ENCODE measurements around the gene RELN. TPM values are rescaled to one million over a fixed set of nuclear protein-coding genes. Genes with fewer than 3 reads are reported as not detected.

RELN gene
- total and polyA plus RNA-seq, 5 donors from 2014 or later: not detected

GRCh38 chr7:103547451-103548284 is 441.8 kb downstream of the RELN start:
- Histone ChIP-seq H3K4me3 (ENCODE audit: low read depth, low read length) (no peak overlapping the region), H3K27me3 (ENCODE audit: control insufficient read depth, insufficient read depth, low read length) (peaks cover 2% of the 10 kb centered on the region), H3K27ac (ENCODE audit: insufficient read depth, low read length, poor library complexity, severe bottlenecking) (no peak overlapping the region), H3K4me1 (ENCODE audit: control insufficient read depth, insufficient read depth, low read length, poor library complexity, severe bottlenecking) (no peaks in the 10 kb centered on the region), H3K36me3 (ENCODE audit: control insufficient read depth, insufficient read depth, low read length) (no peaks in the 10 kb centered on the region), H3K9me3 (ENCODE audit: control insufficient read depth in 2 of 2, low read length in 2 of 2) (no peaks in the 10 kb centered on the region)
- H3K27ac Mint-ChIP-seq: no peak overlapping the region
- peaks cover 5% of the 10 kb centered on the region for H3K27me3 Mint-ChIP-seq
- ATAC-seq (ENCODE audit: low read depth in 2 of 2) (no peak), DNase-seq (no peak)
- no peak overlapping the region for H3K4me3 Mint-ChIP-seq
- H3K4me1 Mint-ChIP-seq: no peaks in the 10 kb centered on the region
- no peaks in the 10 kb centered on the region for H3K36me3 Mint-ChIP-seq
- H3K9me3 Mint-ChIP-seq: no peaks in the 10 kb centered on the region

GRCh38 chr7:103542470-103542869 is 447.0 kb downstream of the RELN start:
- Mint-ChIP-seq H3K27ac (no peak overlapping the region), H3K4me1 (no peaks in the 10 kb centered on the region), H3K9me3 (no peaks in the 10 kb centered on the region), H3K27me3 (peaks cover 9% of the 10 kb centered on the region), H3K36me3 (no peaks in the 10 kb centered on the region), H3K4me3 (no peak overlapping the region)
- no peaks in the 10 kb centered on the region for H3K27me3 ChIP-seq (ENCODE audit: control insufficient read depth, insufficient read depth, low read length)
- H3K9me3 ChIP-seq (ENCODE audit: control insufficient read depth in 2 of 2, low read length in 2 of 2): no peaks in the 10 kb centered on the region
- DNase-seq (no peak), ATAC-seq (ENCODE audit: low read depth in 2 of 2) (no peak)
- no peak overlapping the region for H3K27ac ChIP-seq (ENCODE audit: insufficient read depth, low read length, poor library complexity, severe bottlenecking)
- no peak overlapping the region for H3K4me3 ChIP-seq (ENCODE audit: low read depth, low read length)
- no peaks in the 10 kb centered on the region for H3K36me3 ChIP-seq (ENCODE audit: control insufficient read depth, insufficient read depth, low read length)
- H3K4me1 ChIP-seq (ENCODE audit: control insufficient read depth, insufficient read depth, low read length, poor library complexity, severe bottlenecking): no peaks in the 10 kb centered on the region

GRCh38 chr7:103541947-103542346 is 447.5 kb downstream of the RELN start:
- Histone ChIP-seq H3K9me3 (ENCODE audit: control insufficient read depth in 2 of 2, low read length in 2 of 2) (no peaks in the 10 kb centered on the region), H3K27me3 (ENCODE audit: control insufficient read depth, insufficient read depth, low read length) (no peaks in the 10 kb centered on the region), H3K36me3 (ENCODE audit: control insufficient read depth, insufficient read depth, low read length) (no peaks in the 10 kb centered on the region), H3K4me1 (ENCODE audit: control insufficient read depth, insufficient read depth, low read length, poor library complexity, severe bottlenecking) (no peaks in the 10 kb centered on the region), H3K27ac (ENCODE audit: insufficient read depth, low read length, poor library complexity, severe bottlenecking) (no peak overlapping the region), H3K4me3 (ENCODE audit: low read depth, low read length) (no peak overlapping the region)
- Mint-ChIP-seq H3K36me3 (no peaks in the 10 kb centered on the region), H3K9me3 (no peaks in the 10 kb centered on the region), H3K27ac (no peak overlapping the region), H3K4me3 (no peak overlapping the region), H3K27me3 (peaks cover 9% of the 10 kb centered on the region), H3K4me1 (no peaks in the 10 kb centered on the region)
- DNase-seq: no peak
- ATAC-seq (ENCODE audit: low read depth in 2 of 2): no peak

DNA sequence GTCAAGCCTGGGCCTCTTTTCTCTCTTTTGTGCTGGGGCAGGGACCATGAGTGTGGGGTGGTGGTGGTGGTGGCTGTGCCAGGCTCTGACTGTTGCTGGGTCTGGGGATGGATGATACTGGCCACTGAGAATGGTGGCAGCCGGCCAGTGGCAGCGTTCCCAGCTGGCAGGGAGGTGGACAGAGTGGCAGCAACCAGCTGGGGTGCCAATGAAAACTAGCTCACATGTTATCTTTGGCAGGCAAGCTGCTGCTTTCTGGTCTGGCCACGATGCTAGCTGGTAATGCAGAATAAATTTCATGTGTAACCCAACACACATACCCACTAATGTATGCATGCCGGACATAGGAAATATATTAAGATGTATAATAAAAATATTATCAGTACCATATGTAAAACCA is 448.4 kb downstream of the RELN start:
- H3K4me3 Mint-ChIP-seq: no peak overlapping the region
- no peaks in the 10 kb centered on the region for H3K27me3 ChIP-seq (ENCODE audit: control insufficient read depth, insufficient read depth, low read length)
- H3K4me1 ChIP-seq (ENCODE audit: control insufficient read depth, insufficient read depth, low read length, poor library complexity, severe bottlenecking): no peaks in the 10 kb centered on the region
- ATAC-seq (ENCODE audit: low read depth in 2 of 2) (no peak), DNase-seq (no peak)
- no peak overlapping the region for H3K27ac Mint-ChIP-seq
- H3K36me3 Mint-ChIP-seq: no peaks in the 10 kb centered on the region
- no peak overlapping the region for H3K4me3 ChIP-seq (ENCODE audit: low read depth, low read length)
- peaks cover 9% of the 10 kb centered on the region for H3K27me3 Mint-ChIP-seq
- H3K36me3 ChIP-seq (ENCODE audit: control insufficient read depth, insufficient read depth, low read length): no peaks in the 10 kb centered on the region
- H3K4me1 Mint-ChIP-seq: no peaks in the 10 kb centered on the region
- no peaks in the 10 kb centered on the region for H3K9me3 ChIP-seq (ENCODE audit: control insufficient read depth in 2 of 2, low read length in 2 of 2)
- H3K27ac ChIP-seq (ENCODE audit: insufficient read depth, low read length, poor library complexity, severe bottlenecking): no peak overlapping the region
- no peaks in the 10 kb centered on the region for H3K9me3 Mint-ChIP-seq

- Histone ChIP-seq H3K9me3 (ENCODE audit: control insufficient read depth in 2 of 2, low read length in 2 of 2) (no peaks in the 10 kb centered on the region), H3K27ac (ENCODE audit: insufficient read depth, low read length, poor library complexity, severe bottlenecking) (no peak overlapping the region), H3K36me3 (ENCODE audit: control insufficient read depth, insufficient read depth, low read length) (no peaks in the 10 kb centered on the region), H3K27me3 (ENCODE audit: control insufficient read depth, insufficient read depth, low read length) (no peaks in the 10 kb centered on the region), H3K4me3 (ENCODE audit: low read depth, low read length) (no peak overlapping the region), H3K4me1 (ENCODE audit: control insufficient read depth, insufficient read depth, low read length, poor library complexity, severe bottlenecking) (no peaks in the 10 kb centered on the region)
- Mint-ChIP-seq H3K36me3 (no peaks in the 10 kb centered on the region), H3K4me1 (no peaks in the 10 kb centered on the region), H3K27me3 (peaks cover 9% of the 10 kb centered on the region), H3K9me3 (no peaks in the 10 kb centered on the region), H3K4me3 (no peak overlapping the region), H3K27ac (no peak overlapping the region)
- ATAC-seq (ENCODE audit: low read depth in 2 of 2) (no peak), DNase-seq (no peak)
Measured at GRCh38 chr7:103540338-103540737, 449.1 kb downstream of the RELN start.

GRCh38 chr7:103539875-103540274 is 449.6 kb downstream of the RELN start:
- no peak for DNase-seq
- Histone ChIP-seq H3K27ac (ENCODE audit: insufficient read depth, low read length, poor library complexity, severe bottlenecking) (no peak overlapping the region), H3K9me3 (ENCODE audit: control insufficient read depth in 2 of 2, low read length in 2 of 2) (no peaks in the 10 kb centered on the region), H3K36me3 (ENCODE audit: control insufficient read depth, insufficient read depth, low read length) (no peaks in the 10 kb centered on the region), H3K4me3 (ENCODE audit: low read depth, low read length) (no peak overlapping the region), H3K27me3 (ENCODE audit: control insufficient read depth, insufficient read depth, low read length) (no peaks in the 10 kb centered on the region), H3K4me1 (ENCODE audit: control insufficient read depth, insufficient read depth, low read length, poor library complexity, severe bottlenecking) (no peaks in the 10 kb centered on the region)
- Mint-ChIP-seq H3K4me3 (no peak overlapping the region), H3K36me3 (no peaks in the 10 kb centered on the region), H3K4me1 (no peaks in the 10 kb centered on the region), H3K9me3 (no peaks in the 10 kb centered on the region), H3K27ac (no peak overlapping the region), H3K27me3 (peaks cover 9% of the 10 kb centered on the region)
- ATAC-seq (ENCODE audit: low read depth in 2 of 2): no peak

DNA sequence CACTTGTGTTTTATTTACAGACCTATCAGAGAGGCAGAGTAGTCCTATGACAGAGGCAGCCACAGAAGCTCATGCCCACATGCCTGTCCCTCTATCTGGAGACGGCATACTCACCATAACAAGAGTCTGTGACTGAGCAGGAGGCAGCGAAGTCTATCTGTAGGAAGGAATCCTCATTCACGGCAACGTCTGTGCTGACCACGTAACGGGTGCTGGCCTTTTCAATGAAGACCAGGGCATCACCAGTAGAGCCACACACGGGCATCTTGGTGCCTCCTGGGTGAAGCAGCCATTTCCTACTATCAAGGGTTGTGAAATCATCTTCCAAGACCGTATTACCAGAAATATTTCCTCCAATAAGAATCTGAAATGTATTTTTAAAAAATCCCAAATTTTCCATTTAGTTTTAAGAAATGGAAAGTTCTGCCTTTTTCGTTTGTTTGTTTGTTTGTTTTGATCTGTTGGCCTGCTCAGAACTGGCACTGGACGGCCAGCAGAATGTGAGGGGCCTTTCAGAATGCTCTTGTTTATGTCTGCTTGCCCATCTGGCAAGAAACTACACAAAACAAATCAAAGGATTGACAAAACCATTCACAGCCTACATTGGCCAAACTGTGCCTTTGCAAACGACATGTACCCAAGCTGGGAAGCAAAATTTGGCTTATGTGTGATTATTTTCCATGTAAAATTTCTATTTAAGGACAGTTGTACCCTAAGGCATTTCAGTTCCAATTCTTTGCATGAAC is 450.3 kb downstream of the RELN start:
- no peaks in the 10 kb centered on the region for H3K36me3 ChIP-seq (ENCODE audit: control insufficient read depth, insufficient read depth, low read length)
- H3K27ac ChIP-seq (ENCODE audit: insufficient read depth, low read length, poor library complexity, severe bottlenecking): no peak overlapping the region
- no peaks in the 10 kb centered on the region for H3K9me3 Mint-ChIP-seq
- no peaks in the 10 kb centered on the region for H3K36me3 Mint-ChIP-seq
- no peak overlapping the region for H3K4me3 ChIP-seq (ENCODE audit: low read depth, low read length)
- DNase-seq (no peak), ATAC-seq (ENCODE audit: low read depth in 2 of 2) (no peak)
- no peaks in the 10 kb centered on the region for H3K4me1 ChIP-seq (ENCODE audit: control insufficient read depth, insufficient read depth, low read length, poor library complexity, severe bottlenecking)
- no peaks in the 10 kb centered on the region for H3K9me3 ChIP-seq (ENCODE audit: control insufficient read depth in 2 of 2, low read length in 2 of 2)
- H3K27me3 Mint-ChIP-seq: peaks cover 9% of the 10 kb centered on the region
- no peaks in the 10 kb centered on the region for H3K4me1 Mint-ChIP-seq
- no peak overlapping the region for H3K27ac Mint-ChIP-seq
- H3K27me3 ChIP-seq (ENCODE audit: control insufficient read depth, insufficient read depth, low read length): no peaks in the 10 kb centered on the region
- H3K4me3 Mint-ChIP-seq: no peak overlapping the region

- Mint-ChIP-seq H3K4me1 (no peaks in the 10 kb centered on the region), H3K4me3 (no peak overlapping the region), H3K36me3 (no peaks in the 10 kb centered on the region), H3K9me3 (peaks cover 0 to 3% (median 0%) of the 10 kb centered on the region in 7 donors), H3K27me3 (no peaks in the 10 kb centered on the region), H3K27ac (no peak overlapping the region)
- Histone ChIP-seq H3K4me3 (ENCODE audit: low read depth, low read length) (no peak overlapping the region), H3K27me3 (ENCODE audit: control insufficient read depth, insufficient read depth, low read length) (peaks cover 4% of the 10 kb centered on the region), H3K9me3 (ENCODE audit: control insufficient read depth in 2 of 2, low read length in 2 of 2) (no peaks in the 10 kb centered on the region), H3K36me3 (ENCODE audit: control insufficient read depth, insufficient read depth, low read length) (no peaks in the 10 kb centered on the region), H3K27ac (ENCODE audit: insufficient read depth, low read length, poor library complexity, severe bottlenecking) (no peak overlapping the region), H3K4me1 (ENCODE audit: control insufficient read depth, insufficient read depth, low read length, poor library complexity, severe bottlenecking) (no peaks in the 10 kb centered on the region)
- ATAC-seq (ENCODE audit: low read depth in 2 of 2): no peak
- DNase-seq: no peak
Measured at GRCh38 chr7:103533761-103534160, 455.7 kb downstream of the RELN start.

Data from CD4-positive, CD25-positive, alpha-beta regulatory T cell (primary cell).